HepG2 (cell line): ENCODE results near the gene CNOT10. TPM values are rescaled to one million over a fixed set of nuclear protein-coding genes. Genes with fewer than 3 reads are reported as not detected.

Experiments used
- CREM ChIP-seq, 2 experiments: sonication (generic) in 1 of 2; formaldehyde crosslinking in 1 of 2; IDR thresholded peaks; 2 replicates each; pipeline versions ENCODE4 v1.4.0 to v1.6.1; 2016 to 2020; ENCODE audit warnings: antibody characterized with exemption in 1 of 2, mild to moderate bottlenecking in 1 of 2, missing genetic modification reagents in 1 of 2
- DPF2 ChIP-seq: sonication (generic); formaldehyde crosslinking; IDR thresholded peaks from 2 replicates; pipeline ENCODE4 v1.4.0; 2020; ENCODE audit warnings: mild to moderate bottlenecking, low read depth, missing genetic modification reagents, borderline replicate concordance
- FOXA3 ChIP-seq: IDR thresholded peaks from 2 replicates; pipeline ENCODE4 v1.6.1; 2016; ENCODE audit warnings: missing genetic modification reagents, missing compliant biosample characterization
- KDM3A ChIP-seq: IDR thresholded peaks from 2 replicates; pipeline ENCODE4 v1.6.1; 2018; ENCODE audit warnings: low read depth, missing compliant biosample characterization
- PHF21A ChIP-seq: sonication (generic); formaldehyde crosslinking; IDR thresholded peaks from 2 replicates; pipeline ENCODE4 v1.5.0; 2020; ENCODE audit warnings: mild to moderate bottlenecking, missing genetic modification reagents
- PITX1 ChIP-seq: sonication (generic); formaldehyde crosslinking; IDR thresholded peaks from 2 replicates; pipeline ENCODE4 v1.5.1; 2020; ENCODE audit warnings: mild to moderate bottlenecking, missing genetic modification reagents
- SOX13 ChIP-seq, 3 experiments: fragments of 450-650 bp in 1 of 3; sonication (generic) in 1 of 3; formaldehyde crosslinking in 1 of 3; IDR thresholded peaks in 2 of 3; conservative IDR thresholded peaks in 1 of 3; 2 replicates each; pipeline versions ENCODE4 v1.5.0 to v1.6.1; 2016 to 2020; ENCODE audit warnings: antibody characterized with exemption in 1 of 3, mild to moderate bottlenecking in 1 of 3, missing compliant biosample characterization in 1 of 3, missing genetic modification reagents in 1 of 3, moderate library complexity in 1 of 3
- SOX6 ChIP-seq, 2 experiments: fragments of 450-650 bp in 1 of 2; sonication (generic) in 1 of 2; formaldehyde crosslinking in 1 of 2; IDR thresholded peaks; 2 replicates each; pipeline versions ENCODE4 v1.4.0 to v1.6.1; 2017 to 2020; ENCODE audit warnings: antibody characterized with exemption in 1 of 2, mild to moderate bottlenecking in 1 of 2, missing genetic modification reagents in 1 of 2
- TOPORS ChIP-seq: sonication (generic); formaldehyde crosslinking; IDR thresholded peaks from 2 replicates; pipeline ENCODE4 v1.8.0; 2023; ENCODE audit warnings: mild to moderate bottlenecking, missing genetic modification reagents
- ZMYM4 ChIP-seq: sonication (generic); formaldehyde crosslinking; IDR thresholded peaks from 2 replicates; pipeline ENCODE4 v1.8.1; 2023; ENCODE audit warnings: mild to moderate bottlenecking, missing genetic modification reagents
- ZNF253 ChIP-seq: sonication (generic); formaldehyde crosslinking; IDR thresholded peaks from 2 replicates; pipeline ENCODE4 v1.8.0; 2022; ENCODE audit warnings: mild to moderate bottlenecking, missing genetic modification reagents, borderline replicate concordance
- ZNF343 ChIP-seq: sonication (generic); formaldehyde crosslinking; IDR thresholded peaks from 2 replicates; pipeline ENCODE4 v1.4.0; 2020; ENCODE audit warnings: mild to moderate bottlenecking, missing genetic modification reagents
- polyA plus RNA-seq, 8 experiments: library from polyadenylated mRNA; depleted of rRNA in 3 of 8; stranded (reverse) in 7 of 8; unstranded in 1 of 8; fragments of >200 nt; fragmentation: Illumina TruSeq in 4 of 8; extraction: Trizol in 4 of 8; gene quantifications; 2 replicates each; pipeline versions ENCODE4 v1.2.1 to v1.2.3, GENCODE V29; 2011 to 2016; ENCODE audit warnings: low read depth in 4 of 8, missing spikeins in 1 of 8, mixed read lengths in 1 of 8; ENCODE audit not compliant: insufficient read depth in 1 of 8
- total RNA-seq, 5 experiments: library from RNA; depleted of rRNA; stranded (reverse); fragments of >200 nt; fragmentation: Illumina TruSeq; extraction: Trizol; gene quantifications; 2 replicates each; pipeline ENCODE4 v1.2.3, GENCODE V29; 2016; ENCODE audit warnings: low read depth in 1 of 5
- TF ChIP-seq, protein P1 (sequence below): sonication (generic); formaldehyde crosslinking; conservative IDR thresholded peaks from 2 replicates; pipeline ENCODE4 v1.8.0; 2022; ENCODE audit warnings: low read depth, missing genetic modification reagents
- TF ChIP-seq, protein P2 (sequence below): sonication (generic); formaldehyde crosslinking; IDR thresholded peaks from 2 replicates; pipeline ENCODE4 v1.8.1; 2023; ENCODE audit warnings: mild to moderate bottlenecking, moderate library complexity, missing genetic modification reagents
- TF ChIP-seq, protein P3 (sequence below): sonication (generic); formaldehyde crosslinking; IDR thresholded peaks from 2 replicates; pipeline ENCODE4 v1.8.0; 2022; ENCODE audit warnings: missing genetic modification reagents, mild to moderate bottlenecking, inconsistent platforms, borderline replicate concordance
- TF ChIP-seq, protein P4 (sequence below): sonication (generic); formaldehyde crosslinking; IDR thresholded peaks from 2 replicates; pipeline ENCODE4 v1.5.0; 2020; ENCODE audit warnings: mild to moderate bottlenecking, missing genetic modification reagents, borderline replicate concordance

The CNOT10 gene
- total and polyA plus RNA-seq, 2 of the 13 experiments (the other 11 are each of a cell fraction or from before 2014, with no cell fraction given), result 21.2 to 34.1 TPM

DNA sequence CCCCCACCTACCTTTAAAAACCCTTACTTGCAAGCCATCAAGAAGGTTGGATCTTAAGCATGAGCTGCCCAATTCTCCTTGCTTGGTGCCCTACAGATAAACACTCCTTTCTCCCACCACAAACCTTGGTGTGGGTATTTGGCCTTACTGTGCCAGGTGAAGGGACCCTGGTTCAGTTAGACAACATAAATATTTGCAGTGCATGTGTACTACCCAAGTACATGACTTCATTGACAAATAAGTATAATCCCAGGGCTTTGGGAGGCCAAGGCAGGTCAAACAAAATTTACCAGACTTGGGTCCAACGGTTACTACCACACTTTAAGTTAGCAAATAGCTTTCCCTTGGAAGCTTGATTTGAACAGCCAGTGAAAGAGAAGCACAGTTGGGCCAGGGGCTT lies 9.3 kb upstream of the CNOT10 start (continued):
- TF ChIP-seq PHF21A (CRISPR knock-in tag) (0 out of 2 replicates have a peak, but pooled peaks have one; percentile 38), ZNF253 (CRISPR knock-in tag) (no peak), DPF2 (peak; percentile 38; the same call in 1 of the 2 replicates), ZMYM4 (CRISPR knock-in tag) (peak; percentile 64), CREM (IDR thresholded peaks at IDR 0.05) (peak; percentile 21; the same call in 1 of the 2 replicates), CREM (CRISPR knock-in tag; IDR thresholded peaks at IDR 0.05) (no peak), SOX13 (IDR thresholded peaks at IDR 0.05) (no peak), SOX13 (CRISPR knock-in tag; conservative IDR thresholded peaks at IDR 0.05 in 1 of 2, IDR thresholded peaks at IDR 0.05 in 1 of 2) (0 out of 4 replicates have a peak, but pooled peaks of 1 of the 2 experiments have one; percentile 15), TOPORS (no peak), ZNF343 (CRISPR knock-in tag) (no peak), KDM3A (CRISPR knock-in tag) (no peak), PITX1 (CRISPR knock-in tag) (peak; percentile 74; the same call in 1 of the 2 replicates), FOXA3 (CRISPR knock-in tag) (peak; percentile 65), SOX6 (IDR thresholded peaks at IDR 0.05) (no peak), SOX6 (CRISPR knock-in tag; IDR thresholded peaks at IDR 0.05) (peak; percentile 20; the same call in 1 of the 2 replicates)
- TF ChIP-seq, protein P1, sequence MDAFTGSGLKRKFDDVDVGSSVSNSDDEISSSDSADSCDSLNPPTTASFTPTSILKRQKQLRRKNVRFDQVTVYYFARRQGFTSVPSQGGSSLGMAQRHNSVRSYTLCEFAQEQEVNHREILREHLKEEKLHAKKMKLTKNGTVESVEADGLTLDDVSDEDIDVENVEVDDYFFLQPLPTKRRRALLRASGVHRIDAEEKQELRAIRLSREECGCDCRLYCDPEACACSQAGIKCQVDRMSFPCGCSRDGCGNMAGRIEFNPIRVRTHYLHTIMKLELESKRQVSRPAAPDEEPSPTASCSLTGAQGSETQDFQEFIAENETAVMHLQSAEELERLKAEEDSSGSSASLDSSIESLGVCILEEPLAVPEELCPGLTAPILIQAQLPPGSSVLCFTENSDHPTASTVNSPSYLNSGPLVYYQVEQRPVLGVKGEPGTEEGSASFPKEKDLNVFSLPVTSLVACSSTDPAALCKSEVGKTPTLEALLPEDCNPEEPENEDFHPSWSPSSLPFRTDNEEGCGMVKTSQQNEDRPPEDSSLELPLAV (CRISPR knock-in tag), result no peak
- TF ChIP-seq, protein P2, sequence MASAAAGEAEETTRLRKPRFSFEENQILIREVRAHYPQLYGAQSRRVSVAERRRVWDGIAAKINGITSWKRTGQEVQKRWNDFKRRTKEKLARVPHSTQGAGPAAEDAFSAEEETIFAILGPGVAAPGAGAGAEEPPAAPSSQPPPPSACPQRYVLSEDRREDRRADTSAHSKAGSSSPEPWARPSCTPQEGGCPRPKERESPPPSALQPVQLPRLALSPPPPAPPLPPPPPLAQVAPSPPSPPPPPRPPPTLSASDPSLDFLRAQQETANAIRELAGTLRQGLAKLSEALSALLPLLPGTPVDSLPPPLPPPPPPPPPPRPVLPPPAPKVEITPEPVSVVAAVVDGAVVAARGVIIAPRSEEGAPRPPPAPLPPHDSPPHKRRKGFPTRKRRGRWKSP, result no peak
- TF ChIP-seq, protein P3, sequence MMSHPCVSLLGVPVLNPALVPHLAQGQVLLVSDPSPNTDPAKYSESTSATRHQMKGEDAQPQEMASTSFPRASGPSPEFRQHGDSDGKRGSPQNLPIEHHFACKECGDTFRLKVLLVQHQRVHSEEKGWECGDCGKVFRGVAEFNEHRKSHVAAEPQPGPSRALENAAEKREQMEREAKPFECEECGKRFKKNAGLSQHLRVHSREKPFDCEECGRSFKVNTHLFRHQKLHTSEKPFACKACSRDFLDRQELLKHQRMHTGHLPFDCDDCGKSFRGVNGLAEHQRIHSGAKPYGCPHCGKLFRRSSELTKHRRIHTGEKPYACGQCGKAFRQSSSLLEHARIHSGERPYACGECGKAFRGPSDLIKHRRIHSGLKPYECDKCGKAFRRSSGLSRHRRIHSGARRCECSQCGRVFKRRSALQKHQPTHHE (CRISPR knock-in tag), result no peak
- TF ChIP-seq, protein P4, sequence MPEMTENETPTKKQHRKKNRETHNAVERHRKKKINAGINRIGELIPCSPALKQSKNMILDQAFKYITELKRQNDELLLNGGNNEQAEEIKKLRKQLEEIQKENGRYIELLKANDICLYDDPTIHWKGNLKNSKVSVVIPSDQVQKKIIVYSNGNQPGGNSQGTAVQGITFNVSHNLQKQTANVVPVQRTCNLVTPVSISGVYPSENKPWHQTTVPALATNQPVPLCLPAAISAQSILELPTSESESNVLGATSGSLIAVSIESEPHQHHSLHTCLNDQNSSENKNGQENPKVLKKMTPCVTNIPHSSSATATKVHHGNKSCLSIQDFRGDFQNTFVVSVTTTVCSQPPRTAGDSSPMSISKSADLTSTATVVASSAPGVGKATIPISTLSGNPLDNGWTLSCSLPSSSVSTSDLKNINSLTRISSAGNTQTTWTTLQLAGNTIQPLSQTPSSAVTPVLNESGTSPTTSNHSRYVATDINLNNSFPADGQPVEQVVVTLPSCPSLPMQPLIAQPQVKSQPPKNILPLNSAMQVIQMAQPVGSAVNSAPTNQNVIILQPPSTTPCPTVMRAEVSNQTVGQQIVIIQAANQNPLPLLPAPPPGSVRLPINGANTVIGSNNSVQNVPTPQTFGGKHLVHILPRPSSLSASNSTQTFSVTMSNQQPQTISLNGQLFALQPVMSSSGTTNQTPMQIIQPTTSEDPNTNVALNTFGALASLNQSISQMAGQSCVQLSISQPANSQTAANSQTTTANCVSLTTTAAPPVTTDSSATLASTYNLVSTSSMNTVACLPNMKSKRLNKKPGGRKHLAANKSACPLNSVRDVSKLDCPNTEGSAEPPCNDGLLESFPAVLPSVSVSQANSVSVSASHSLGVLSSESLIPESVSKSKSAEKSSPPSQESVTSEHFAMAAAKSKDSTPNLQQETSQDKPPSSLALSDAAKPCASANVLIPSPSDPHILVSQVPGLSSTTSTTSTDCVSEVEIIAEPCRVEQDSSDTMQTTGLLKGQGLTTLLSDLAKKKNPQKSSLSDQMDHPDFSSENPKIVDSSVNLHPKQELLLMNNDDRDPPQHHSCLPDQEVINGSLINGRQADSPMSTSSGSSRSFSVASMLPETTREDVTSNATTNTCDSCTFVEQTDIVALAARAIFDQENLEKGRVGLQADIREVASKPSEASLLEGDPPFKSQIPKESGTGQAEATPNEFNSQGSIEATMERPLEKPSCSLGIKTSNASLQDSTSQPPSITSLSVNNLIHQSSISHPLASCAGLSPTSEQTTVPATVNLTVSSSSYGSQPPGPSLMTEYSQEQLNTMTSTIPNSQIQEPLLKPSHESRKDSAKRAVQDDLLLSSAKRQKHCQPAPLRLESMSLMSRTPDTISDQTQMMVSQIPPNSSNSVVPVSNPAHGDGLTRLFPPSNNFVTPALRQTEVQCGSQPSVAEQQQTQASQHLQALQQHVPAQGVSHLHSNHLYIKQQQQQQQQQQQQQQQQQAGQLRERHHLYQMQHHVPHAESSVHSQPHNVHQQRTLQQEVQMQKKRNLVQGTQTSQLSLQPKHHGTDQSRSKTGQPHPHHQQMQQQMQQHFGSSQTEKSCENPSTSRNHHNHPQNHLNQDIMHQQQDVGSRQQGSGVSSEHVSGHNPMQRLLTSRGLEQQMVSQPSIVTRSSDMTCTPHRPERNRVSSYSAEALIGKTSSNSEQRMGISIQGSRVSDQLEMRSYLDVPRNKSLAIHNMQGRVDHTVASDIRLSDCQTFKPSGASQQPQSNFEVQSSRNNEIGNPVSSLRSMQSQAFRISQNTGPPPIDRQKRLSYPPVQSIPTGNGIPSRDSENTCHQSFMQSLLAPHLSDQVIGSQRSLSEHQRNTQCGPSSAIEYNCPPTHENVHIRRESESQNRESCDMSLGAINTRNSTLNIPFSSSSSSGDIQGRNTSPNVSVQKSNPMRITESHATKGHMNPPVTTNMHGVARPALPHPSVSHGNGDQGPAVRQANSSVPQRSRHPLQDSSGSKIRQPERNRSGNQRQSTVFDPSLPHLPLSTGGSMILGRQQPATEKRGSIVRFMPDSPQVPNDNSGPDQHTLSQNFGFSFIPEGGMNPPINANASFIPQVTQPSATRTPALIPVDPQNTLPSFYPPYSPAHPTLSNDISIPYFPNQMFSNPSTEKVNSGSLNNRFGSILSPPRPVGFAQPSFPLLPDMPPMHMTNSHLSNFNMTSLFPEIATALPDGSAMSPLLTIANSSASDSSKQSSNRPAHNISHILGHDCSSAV (CRISPR knock-in tag), result no peak
